ENCODE measurements around the gene IER3. TPM values are rescaled to one million over a fixed set of nuclear protein-coding genes. Genes with fewer than 3 reads are reported as not detected.

Gene IER3
- total and polyA plus RNA-seq, 2 of the 13 experiments (the other 11 are each of a cell fraction or from before 2014, with no cell fraction given), result 51.1 to 131 TPM

- 0 out of 2 replicates have a peak, but pooled peaks have one; percentile 5 for TF ChIP-seq AKNA (CRISPR knock-in tag; IDR thresholded peaks at IDR 0.05; ENCODE audit: borderline replicate concordance)
- 0 out of 2 replicates have a peak, but pooled peaks have one; percentile 6 for TF ChIP-seq ZNF367 (CRISPR knock-in tag; IDR thresholded peaks at IDR 0.05; ENCODE audit: borderline replicate concordance)
- peak; percentile 20 for TF ChIP-seq JARID2 (CRISPR knock-in tag; IDR thresholded peaks at IDR 0.05; ENCODE audit: insufficient replicate concordance)
- 0 out of 2 replicates have a peak, but pooled peaks have one; percentile 10 for TF ChIP-seq ZNF350 (CRISPR knock-in tag; IDR thresholded peaks at IDR 0.05; ENCODE audit: borderline replicate concordance, low read depth)
- TF ChIP-seq ZFP37 (CRISPR knock-in tag; IDR thresholded peaks at IDR 0.05; ENCODE audit: borderline replicate concordance), result peak; percentile 3; the same call in 1 of the 2 replicates
- TF ChIP-seq ZNF766 (CRISPR knock-in tag; IDR thresholded peaks at IDR 0.05; ENCODE audit: borderline replicate concordance), result peak; percentile 71; the same call in 1 of the 2 replicates
- TF ChIP-seq TEAD2 (CRISPR knock-in tag; IDR thresholded peaks at IDR 0.05), result 0 out of 2 replicates have a peak, but pooled peaks have one; percentile 7
Observed at GRCh38 chr6:30722025-30722279, 22.4 kb downstream of the IER3 start (continued).
